T-helper 1 cell (primary cell): ENCODE data around the gene BTBD16.

Experiments
- DNase-seq, 5 donors: peaks; one replicate each; pipeline ENCODE4 v3.0.0-alpha.2; 2012 to 2020

BTBD16 gene

GRCh38 chr10:122296363-122297120 is 25.4 kb downstream of the BTBD16 start:
- no peak for DNase-seq

GRCh38 chr10:122297583-122297982 is 26.5 kb downstream of the BTBD16 start:
- DNase-seq, result no peak

- DNase-seq, result no peak
These were observed 27.1 kb downstream of the BTBD16 start for GRCh38 chr10:122298206-122298597.

GRCh38 chr10:122298598-122299301 is 27.7 kb downstream of the BTBD16 start:
- peak in 4 of 5 donors; percentile 38 to 62 (median 41) for DNase-seq

- no peak for DNase-seq
These were observed 28.5 kb downstream of the BTBD16 start for GRCh38 chr10:122299423-122300075.

- peak in 2 of 5 donors; percentile 9 to 25 for DNase-seq
These were observed 30.1 kb downstream of the BTBD16 start for GRCh38 chr10:122301055-122301810.

GRCh38 chr10:122301811-122302115 is 30.7 kb downstream of the BTBD16 start:
- no peak for DNase-seq

GRCh38 chr10:122302315-122302714 is 31.2 kb downstream of the BTBD16 start:
- DNase-seq, result no peak

GRCh38 chr10:122303271-122304053 is 32.4 kb downstream of the BTBD16 start:
- DNase-seq, result no peak

GRCh38 chr10:122304054-122304579 is 33.0 kb downstream of the BTBD16 start:
- no peak for DNase-seq

GRCh38 chr10:122306282-122306681 is 35.2 kb downstream of the BTBD16 start:
- no peak for DNase-seq

GRCh38 chr10:122306744-122307143 is 35.6 kb downstream of the BTBD16 start:
- DNase-seq, result no peak

GRCh38 chr10:122307669-122308416 is 36.7 kb downstream of the BTBD16 start:
- DNase-seq, result no peak

- DNase-seq, result no peak
These were observed 37.5 kb downstream of the BTBD16 start for GRCh38 chr10:122308417-122309141.

- no peak for DNase-seq
These were observed 39.4 kb downstream of the BTBD16 start for GRCh38 chr10:122310311-122311050.

- no peak for DNase-seq
These were observed 39.9 kb downstream of the BTBD16 start for GRCh38 chr10:122311051-122311410.

- no peak for DNase-seq
These were observed 40.6 kb downstream of the BTBD16 start for GRCh38 chr10:122311716-122312115.

- DNase-seq, result no peak
These were observed 45.3 kb downstream of the BTBD16 start for GRCh38 chr10:122316224-122316884.

GRCh38 chr10:122321960-122322359 is 50.9 kb downstream of the BTBD16 start:
- no peak for DNase-seq
